HCT116 (cell line): ENCODE measurements around the gene TCL1B. TPM values are rescaled to one million over a fixed set of nuclear protein-coding genes. Genes with fewer than 3 reads are reported as not detected.

ENCODE experiments used
- ATAC-seq: fragments of 200-7000 bp; cut with Tn5 transposase; 2 replicates; pipeline ENCODE4 v1.9.1; 2020; ENCODE audit warnings: mild to moderate bottlenecking, moderate library complexity
- BruUV-seq: library from RNA; stranded (reverse); fragments of 400-500 nt; replicated peaks from 2 replicates; lab custom pipeline; 2021; lab: Mats Ljungman, UMichigan
- CTCF ChIA-PET: fragments of 300-600 bp; sonication (Branson Sonifier 250); formaldehyde crosslinking; loops from one replicate; lab custom pipeline; 2021; ENCODE audit warnings: antibody characterized with exemption; lab: Charles Lee
- POLR2A ChIA-PET: fragments of 300-600, 350-600 bp; sonication (Branson Sonifier 250); formaldehyde crosslinking; loops from one replicate; lab custom pipeline; 2021; ENCODE audit warnings: antibody characterized with exemption; lab: Charles Lee
- RAD21 ChIA-PET, 2 experiments: fragments of 300-600 bp; sonication (Branson Sonifier 250); formaldehyde crosslinking; loops; one replicate each; lab custom pipeline; 2023; ENCODE audit warnings: low total read pairs in 2 of 2; ENCODE audit not compliant: uncharacterized antibody in 2 of 2, unreplicated experiment in 2 of 2, low non-redundant PET in 1 of 2; lab: Charles Lee
- DNase-seq: peaks from one replicate; pipeline ENCODE4 v3.0.0-alpha.2; 2010; ENCODE audit warnings: low read depth, low spot score
- H2AFZ ChIP-seq: fragments of 200-600 bp; shearing (Covaris generic), sonication (generic); 2 replicates; pipeline ENCODE4 v1.6.1; 2017; ENCODE audit warnings: low read depth, mixed run types, mixed read lengths, antibody characterized with exemption, low read length; ENCODE audit not compliant: poor library complexity, severe bottlenecking
- H3K27ac ChIP-seq: 2 replicates; pipeline ENCODE4 v1.5.1; 2012; ENCODE audit warnings: low read depth, low read length
- H3K27me3 ChIP-seq: fragments of 200-600 bp; sonication (generic); 2 replicates; pipeline ENCODE4 v1.6.1; 2016; ENCODE audit warnings: mixed run types, low read length, mixed read lengths; ENCODE audit not compliant: insufficient read depth
- H3K36me3 ChIP-seq, 2 experiments: fragments of 200-500 bp in 1 of 2; fragments of 200-600 bp in 1 of 2; sonication (Bioruptor generic) in 1 of 2; sonication (generic) in 1 of 2; 2 replicates each; pipeline versions ENCODE4 v1.5.1 to v1.6.1; 2014 to 2016; ENCODE audit warnings: low read length in 2 of 2, inconsistent platforms in 1 of 2, mixed read lengths in 1 of 2, mixed run types in 1 of 2; ENCODE audit not compliant: insufficient read depth in 2 of 2, control insufficient read depth in 1 of 2
- H3K4me1 ChIP-seq, 2 experiments: fragments of 200-600 bp in 1 of 2; sonication (generic) in 1 of 2; 2 replicates each; pipeline versions ENCODE4 v1.5.1 to v1.6.1; 2012 to 2017; ENCODE audit warnings: low read length in 2 of 2, inconsistent platforms in 1 of 2, mild to moderate bottlenecking in 1 of 2, mixed read lengths in 1 of 2, mixed run types in 1 of 2, moderate library complexity in 1 of 2; ENCODE audit not compliant: insufficient read depth in 2 of 2, control insufficient read depth in 1 of 2
- H3K4me2 ChIP-seq: fragments of 200-600 bp; sonication (generic); 2 replicates; pipeline ENCODE4 v1.6.1; 2017; ENCODE audit warnings: mixed run types, low read length, mixed read lengths
- H3K4me3 ChIP-seq, 2 experiments: fragments of 200-600 bp in 1 of 2; sonication (generic) in 1 of 2; replicated peaks in 1 of 2; 2 replicates each; pipeline ENCODE4 v1.5.1; 2011 to 2016; ENCODE audit warnings: low read length in 2 of 2, control low read depth in 1 of 2, low read depth in 1 of 2, mild to moderate bottlenecking in 1 of 2, mixed read lengths in 1 of 2, mixed run types in 1 of 2
- H3K79me2 ChIP-seq: fragments of 200-600 bp; sonication (generic); 2 replicates; pipeline ENCODE4 v1.6.1; 2017; ENCODE audit warnings: mild to moderate bottlenecking, mixed run types, low read length, moderate library complexity, mixed read lengths; ENCODE audit not compliant: insufficient read depth
- H3K9ac ChIP-seq: fragments of 200-600 bp; sonication (generic); 2 replicates; pipeline ENCODE4 v1.6.1; 2016; ENCODE audit warnings: low read length, mixed read lengths
- H3K9me2 ChIP-seq: fragments of 200-600 bp; sonication (generic), shearing (Covaris generic); 2 replicates; pipeline ENCODE4 v1.6.1; 2017; ENCODE audit warnings: mixed run types, mild to moderate bottlenecking, moderate library complexity; ENCODE audit not compliant: insufficient read depth
- H3K9me3 ChIP-seq, 2 experiments: fragments of 200-500 bp in 1 of 2; fragments of 200-600 bp in 1 of 2; sonication (Bioruptor generic) in 1 of 2; sonication (generic) in 1 of 2; 2 replicates each; pipeline ENCODE4 v1.6.1; 2014 to 2017; ENCODE audit warnings: low read length in 2 of 2, mixed read lengths in 2 of 2, inconsistent platforms in 1 of 2, low read depth in 1 of 2, mild to moderate bottlenecking in 1 of 2, mixed run types in 1 of 2, moderate library complexity in 1 of 2; ENCODE audit not compliant: control insufficient read depth in 1 of 2, insufficient read depth in 1 of 2
- H4K20me1 ChIP-seq: fragments of 200-600 bp; sonication (generic), shearing (Covaris generic); 2 replicates; pipeline ENCODE4 v1.6.1; 2017; ENCODE audit warnings: mixed run types, mild to moderate bottlenecking, moderate library complexity; ENCODE audit not compliant: insufficient read depth
- CEBPB ChIP-seq: IDR thresholded peaks from 2 replicates; pipeline ENCODE4 v1.6.1; 2012; ENCODE audit warnings: low read depth
- CTCF ChIP-seq, 3 experiments: fragments of 200-600 bp in 1 of 3; sonication (generic) in 1 of 3; IDR thresholded peaks in 2 of 3; conservative IDR thresholded peaks in 1 of 3; 2 replicates each; pipeline ENCODE4 v1.5.1; 2012 to 2017; ENCODE audit warnings: low read depth in 2 of 3, low read length in 2 of 3, antibody characterized with exemption in 1 of 3, borderline replicate concordance in 1 of 3, control low read depth in 1 of 3, mild to moderate bottlenecking in 1 of 3, mixed read lengths in 1 of 3, mixed run types in 1 of 3, moderate library complexity in 1 of 3; ENCODE audit not compliant: insufficient read depth in 1 of 3
- EGR1 ChIP-seq: IDR thresholded peaks from 2 replicates; pipeline ENCODE4 v1.6.1; 2012; ENCODE audit warnings: low read depth
- ELF1 ChIP-seq: IDR thresholded peaks from 2 replicates; pipeline ENCODE4 v1.6.1; 2012; ENCODE audit warnings: low read depth, borderline replicate concordance
- EZH2 ChIP-seq: fragments of 200-600 bp; sonication (generic); IDR thresholded peaks from 2 replicates; pipeline ENCODE4 v1.6.1; 2017; ENCODE audit warnings: antibody characterized with exemption, mixed run types
- EZH2phosphoT487 ChIP-seq: fragments of 200-600 bp; IDR thresholded peaks from 2 replicates; pipeline ENCODE4 v1.6.1; 2018; ENCODE audit warnings: antibody characterized with exemption, borderline replicate concordance
- FOSL1 ChIP-seq: IDR thresholded peaks from 2 replicates; pipeline ENCODE4 v1.6.1; 2012; ENCODE audit warnings: low read depth
- JUND ChIP-seq: IDR thresholded peaks from 2 replicates; pipeline ENCODE4 v1.6.1; 2012
- REST ChIP-seq: IDR thresholded peaks from 2 replicates; pipeline ENCODE4 v1.6.1; 2012; ENCODE audit warnings: low read depth
- SIN3A ChIP-seq: IDR thresholded peaks from 2 replicates; pipeline ENCODE4 v1.6.1; 2012; ENCODE audit warnings: low read depth
- TCF7L2 ChIP-seq: IDR thresholded peaks from 2 replicates; pipeline ENCODE4 v1.7.0; 2011; ENCODE audit warnings: borderline replicate concordance, inconsistent platforms; ENCODE audit not compliant: insufficient read depth, insufficient read length; ENCODE audit errors: extremely low read depth
- YY1 ChIP-seq: IDR thresholded peaks from 2 replicates; pipeline ENCODE4 v1.6.1; 2011; ENCODE audit warnings: low read length, low read depth, moderate library complexity, mild to moderate bottlenecking; ENCODE audit not compliant: insufficient replicate concordance; ENCODE audit errors: extremely low read depth
- ZBTB33 ChIP-seq: IDR thresholded peaks from 2 replicates; pipeline ENCODE4 v1.6.1; 2011; ENCODE audit warnings: mild to moderate bottlenecking, low read length, moderate library complexity; ENCODE audit not compliant: insufficient replicate concordance; ENCODE audit errors: extremely low read depth
- ZNF274 ChIP-seq: fragments of 200-500 bp; sonication (Bioruptor generic); IDR thresholded peaks from 2 replicates; pipeline ENCODE4 v1.6.1; 2014; ENCODE audit warnings: mild to moderate bottlenecking, low read depth, low read length, inconsistent platforms
- intact Hi-C: fragments of 100-400 bp; cut with micrococcal nuclease; formaldehyde crosslinking; loops from 2 replicates; pipeline ENCODE4 v1.10.0; 2022
- total RNA-seq: library from RNA; stranded (reverse); gene quantifications from one replicate; pipeline ENCODE4 v1.2.1, GENCODE V29; 2021; ENCODE audit not compliant: unreplicated experiment

Gene TCL1B
- total RNA-seq, 1 experiment from 2014 or later = not detected

GRCh38 chr14:95713596-95714371, 27.6 kb downstream of the TCL1B start, which contains the start of gene TCL1A:
Gene TCL1A, minus strand, starts transcription at chr14:95714125. Its CDS starts 59 bp downstream, at chr14:95714066.
- intact Hi-C loops = no loop called here
- no peak for ATAC-seq
- BruUV-seq = no TSS peak
- Histone ChIP-seq H3K36me3 (no peaks in the 10 kb centered on the region), H3K9me2 (no peaks in the 10 kb centered on the region), H3K9me3 (no peaks in the 10 kb centered on the region), H3K27me3 (peaks cover 40% of the 10 kb centered on the region), H3K27ac (no peak within 1 kb of the TSS), H4K20me1 (no peaks in the 10 kb centered on the region), H3K9ac (no peak within 1 kb of the TSS), H3K79me2 (no peaks in the 10 kb centered on the region), H3K4me3 (no peak within 1 kb of the TSS), H3K4me1 (no peaks in the 10 kb centered on the region), H3K4me2 (no peak within 1 kb of the TSS), H2AFZ (no peak within 1 kb of the TSS)
- CTCF ChIA-PET = no interaction called here
- POLR2A ChIA-PET = no interaction called here
- DNase-seq = no peak
- RAD21 ChIA-PET = no interaction called here
- TF ChIP-seq EZH2 (no peak), EZH2phosphoT487 (no peak), YY1 (no peak), CTCF (IDR thresholded peaks at IDR 0.05 in 2 of 3, conservative IDR thresholded peaks at IDR 0.05 in 1 of 3; ENCODE audit: borderline replicate concordance in 1 of 3, insufficient read depth in 1 of 3, low read depth in 2 of 3, low read length in 2 of 3) (no peak), CEBPB (no peak), TCF7L2 (no peak), JUND (no peak), SIN3A (no peak), EGR1 (no peak), ZNF274 (no peak), ZBTB33 (no peak), ELF1 (no peak), FOSL1 (no peak), REST (no peak)
